GM12892 (cell line): ENCODE data around the gene TGOLN2.

Source experiments
- POLR2A ChIP-seq: IDR thresholded peaks from 2 replicates; pipeline ENCODE4 v1.6.1; 2011; ENCODE audit warnings: low read depth, low read length, control low read depth
- POLR2AphosphoS5 ChIP-seq: IDR thresholded peaks from 2 replicates; pipeline ENCODE4 v1.6.1; 2011; ENCODE audit warnings: low read depth, low read length, control low read depth
- TAF1 ChIP-seq: IDR thresholded peaks from 2 replicates; pipeline ENCODE4 v1.6.1; 2011; ENCODE audit warnings: low read depth, mild to moderate bottlenecking, control low read depth, low read length, borderline replicate concordance

- TF ChIP-seq POLR2A = no peak
- no peak for TF ChIP-seq POLR2AphosphoS5
- no peak for TF ChIP-seq TAF1
Measured at GRCh38 chr2:85368921-85369320, 41.1 kb upstream of the TGOLN2 start.
